Caco-2 (cell line): Measurements from ENCODE around the gene RIC3. TPM values are rescaled to one million over a fixed set of nuclear protein-coding genes. Genes with fewer than 3 reads are reported as not detected.

ENCODE experiments used
- BruUV-seq: library from RNA; stranded (reverse); fragments of 400-500 nt; replicated peaks from 2 replicates; lab custom pipeline; 2021; lab: Mats Ljungman, UMichigan
- CTCF ChIA-PET: fragments of 300-600 bp; sonication (Branson Sonifier 250); formaldehyde crosslinking; loops from one replicate; lab custom pipeline; 2022; ENCODE audit warnings: antibody characterized with exemption; lab: Charles Lee
- POLR2A ChIA-PET: fragments of 300-600 bp; sonication (Branson Sonifier 250); formaldehyde crosslinking; loops from one replicate; lab custom pipeline; 2022; ENCODE audit warnings: antibody characterized with exemption; lab: Charles Lee
- DNase-seq, 2 experiments: peaks; one replicate each; pipeline versions ENCODE4 v3.0.0 to v3.0.0-alpha.2; 2020 to 2022
- H3K27me3 ChIP-seq: replicated peaks from 2 replicates; pipeline ENCODE4 v1.6.0; 2011; ENCODE audit warnings: low read length; ENCODE audit not compliant: control insufficient read depth, insufficient read depth
- H3K36me3 ChIP-seq: 2 replicates; pipeline ENCODE4 v1.5.1; 2011; ENCODE audit warnings: low read length; ENCODE audit not compliant: control insufficient read depth, insufficient read depth
- H3K4me1 ChIP-seq: fragments of 250-450 bp; sonication (Bioruptor Pico); 2 replicates; pipeline ENCODE4 v1.5.1; 2020; ENCODE audit warnings: mild to moderate bottlenecking
- H3K4me3 ChIP-seq: 2 replicates; pipeline ENCODE4 v1.5.1; 2011; ENCODE audit warnings: low read depth, mild to moderate bottlenecking, control low read depth, low read length
- H3K9me3 ChIP-seq: fragments of 250-450 bp; sonication (Bioruptor Pico); 2 replicates; pipeline ENCODE4 v1.5.1; 2020; ENCODE audit warnings: mild to moderate bottlenecking, moderate library complexity
- H3K27ac Mint-ChIP-seq: one replicate; pipeline ENCODE4 v1.8.0; 2022; ENCODE audit warnings: mixed read lengths; ENCODE audit not compliant: unreplicated experiment
- H3K27me3 Mint-ChIP-seq: one replicate; pipeline ENCODE4 v1.8.0; 2022; ENCODE audit warnings: mixed read lengths; ENCODE audit not compliant: insufficient read depth, unreplicated experiment
- H3K36me3 Mint-ChIP-seq: one replicate; pipeline ENCODE4 v1.8.0; 2022; ENCODE audit warnings: mild to moderate bottlenecking, mixed read lengths; ENCODE audit not compliant: insufficient read depth, unreplicated experiment
- H3K4me1 Mint-ChIP-seq: one replicate; pipeline ENCODE4 v1.8.0; 2022; ENCODE audit warnings: low read depth, mixed read lengths; ENCODE audit not compliant: unreplicated experiment
- H3K4me3 Mint-ChIP-seq: one replicate; pipeline ENCODE4 v1.8.0; 2022; ENCODE audit warnings: mild to moderate bottlenecking, moderate library complexity, mixed read lengths; ENCODE audit not compliant: unreplicated experiment
- H3K9me3 Mint-ChIP-seq: one replicate; pipeline ENCODE4 v1.8.0; 2022; ENCODE audit warnings: mixed read lengths; ENCODE audit not compliant: unreplicated experiment
- CTCF ChIP-seq, 2 experiments: fragments of 200-600 bp in 1 of 2; IDR thresholded peaks; 1 replicate in 1 of 2; 2 replicates in 1 of 2; pipeline versions ENCODE4 v1.5.1 to v1.8.0; 2011 to 2022; ENCODE audit warnings: antibody characterized with exemption in 1 of 2, control low read depth in 1 of 2, inconsistent platforms in 1 of 2, low read depth in 1 of 2, low read length in 1 of 2, mild to moderate bottlenecking in 1 of 2, moderate library complexity in 1 of 2; ENCODE audit not compliant: insufficient read depth in 1 of 2, severe bottlenecking in 1 of 2, unreplicated experiment in 1 of 2
- intact Hi-C: fragments of 100-400 bp; cut with micrococcal nuclease; formaldehyde crosslinking; loops from one replicate; pipeline ENCODE4 v1.10.0; 2022; ENCODE audit not compliant: unreplicated experiment
- total RNA-seq: library from RNA; stranded (reverse); gene quantifications from 2 replicates; pipeline ENCODE4 v1.2.3, GENCODE V29; 2022

RIC3 gene
- total RNA-seq, 1 experiment from 2014 or later = not detected

GRCh38 chr11:8092587-8093424 is 76.0 kb downstream of the RIC3 start:
- Histone ChIP-seq H3K9me3 (no peaks in the 10 kb centered on the region), H3K4me1 (no peaks in the 10 kb centered on the region), H3K36me3 (no peaks in the 10 kb centered on the region), H3K27me3 (no peaks in the 10 kb centered on the region), H3K4me3 (no peak overlapping the region)
- Mint-ChIP-seq H3K4me3 (no peak overlapping the region), H3K4me1 (no peaks in the 10 kb centered on the region), H3K36me3 (no peaks in the 10 kb centered on the region), H3K27me3 (no peaks in the 10 kb centered on the region), H3K9me3 (no peaks in the 10 kb centered on the region), H3K27ac (no peak overlapping the region)
- CTCF ChIA-PET = interaction anchor here (0.6 to 7.9 kb wide), 3 partner anchors 61 to 251 kb away, joined by 3 to 77 read pairs (median 3); no protein-coding TSS in a partner anchor
- BruUV-seq = no TSS peak
- DNase-seq = peak; percentile 61 to 64
- intact Hi-C loops = loop anchor here (1.0 to 10.0 kb wide), 3 partner anchors 87 to 998 kb away; no protein-coding TSS in a partner anchor
- POLR2A ChIA-PET = no interaction called here
- TF ChIP-seq CTCF (IDR thresholded peaks at IDR 0.05; ENCODE audit: insufficient read depth in 1 of 2, low read depth in 1 of 2, low read length in 1 of 2, severe bottlenecking in 1 of 2, unreplicated experiment in 1 of 2) = peak; percentile 25 to 37

GRCh38 chr11:8091721-8092120 is 77.1 kb downstream of the RIC3 start:
- DNase-seq = no peak
- no peak overlapping the region for H3K4me3 Mint-ChIP-seq
- H3K9me3 Mint-ChIP-seq = no peaks in the 10 kb centered on the region
- BruUV-seq = no TSS peak
- H3K27me3 Mint-ChIP-seq = no peaks in the 10 kb centered on the region
- Histone ChIP-seq H3K4me3 (no peak overlapping the region), H3K36me3 (no peaks in the 10 kb centered on the region), H3K9me3 (no peaks in the 10 kb centered on the region), H3K27me3 (peaks cover 2% of the 10 kb centered on the region; the same call in 1 of the 2 replicates), H3K4me1 (no peaks in the 10 kb centered on the region)
- CTCF ChIA-PET = interaction anchor here (1.3 to 7.9 kb wide), 4 partner anchors 7 to 84 kb away, joined by 4 to 77 read pairs (median 16); no protein-coding TSS in a partner anchor
- intact Hi-C loops = loop anchor here (1.0 to 10.0 kb wide), 3 partner anchors 85 to 997 kb away; no protein-coding TSS in a partner anchor
- H3K4me1 Mint-ChIP-seq = no peaks in the 10 kb centered on the region
- POLR2A ChIA-PET = no interaction called here
- TF ChIP-seq CTCF (IDR thresholded peaks at IDR 0.05; ENCODE audit: insufficient read depth in 1 of 2, low read depth in 1 of 2, low read length in 1 of 2, severe bottlenecking in 1 of 2, unreplicated experiment in 1 of 2) = no peak
- H3K27ac Mint-ChIP-seq = no peak overlapping the region
- no peaks in the 10 kb centered on the region for H3K36me3 Mint-ChIP-seq

- no peaks in the 10 kb centered on the region for H3K36me3 ChIP-seq
- ChIA-PET CTCF (interaction anchor here (1.0 to 7.9 kb wide), 7 partner anchors 8 to 264 kb away, joined by 3 to 77 read pairs (median 6); no protein-coding TSS in a partner anchor), POLR2A (no interaction called here)
- H3K4me3 Mint-ChIP-seq = no peak overlapping the region
- H3K4me1 Mint-ChIP-seq = no peaks in the 10 kb centered on the region
- peak; percentile 32 to 45 for TF ChIP-seq CTCF (IDR thresholded peaks at IDR 0.05; ENCODE audit: insufficient read depth in 1 of 2, low read depth in 1 of 2, low read length in 1 of 2, severe bottlenecking in 1 of 2, unreplicated experiment in 1 of 2)
- H3K27me3 ChIP-seq = peaks cover 2% of the 10 kb centered on the region; the same call in 1 of the 2 replicates
- H3K9me3 Mint-ChIP-seq = no peaks in the 10 kb centered on the region
- H3K4me1 ChIP-seq = no peaks in the 10 kb centered on the region
- H3K27ac Mint-ChIP-seq = no peak overlapping the region
- DNase-seq = peak in 1 of 2 experiments; percentile 30
- H3K36me3 Mint-ChIP-seq = no peaks in the 10 kb centered on the region
- no TSS peak for BruUV-seq
- intact Hi-C loops = loop anchor here (10.0 kb wide), 2 partner anchors 396 to 996 kb away; no protein-coding TSS in a partner anchor
- H3K9me3 ChIP-seq = no peaks in the 10 kb centered on the region
- no peak overlapping the region for H3K4me3 ChIP-seq
- peaks cover 4% of the 10 kb centered on the region for H3K27me3 Mint-ChIP-seq
Measured at GRCh38 chr11:8090756-8091155, 78.1 kb downstream of the RIC3 start.
